Measurements from ENCODE around the gene NPL.

NPL gene

GRCh38 chr1:182855911-182856310 lies 66.3 kb downstream of the NPL start:
- Histone ChIP-seq H3K9ac (ENCODE audit: low read length) (no peak overlapping the region), H3K36me3 (replicated peaks; ENCODE audit: low read depth, low read length) (peaks cover 94% of the 10 kb centered on the region), H3K27ac (ENCODE audit: low read length) (no peak overlapping the region)

GRCh38 chr1:182857212-182857611 lies 67.6 kb downstream of the NPL start:
- Histone ChIP-seq H3K9ac (ENCODE audit: low read length) (no peak overlapping the region), H4K20me1 (ENCODE audit: insufficient read depth, low read length) (peaks cover 40% of the 10 kb centered on the region), H3K79me2 (ENCODE audit: low read length) (peaks cover 93% of the 10 kb centered on the region), H3K9me3 (ENCODE audit: insufficient read depth, low read length) (no peaks in the 10 kb centered on the region), H3K36me3 (replicated peaks; ENCODE audit: low read depth, low read length) (peaks cover 93% of the 10 kb centered on the region), H3K27ac (ENCODE audit: low read length) (no peak overlapping the region), H3K4me1 (ENCODE audit: low read length) (no peaks in the 10 kb centered on the region), H3K4me3 (ENCODE audit: low read length) (no peak overlapping the region), H3K4me2 (ENCODE audit: low read length) (no peak overlapping the region), H3K27me3 (ENCODE audit: low read depth, low read length) (no peaks in the 10 kb centered on the region), H2AFZ (ENCODE audit: low read depth, low read length) (no peak overlapping the region)
- no peak for TF ChIP-seq EZH2phosphoT487 (IDR thresholded peaks at IDR 0.05; ENCODE audit: low read depth)
- no peak for TF ChIP-seq CTCF (IDR thresholded peaks at IDR 0.05; ENCODE audit: low read depth, low read length)

More at GRCh38 chr1:182855911-182856310, 66.3 kb downstream of the NPL start:
- Histone ChIP-seq H4K20me1 (ENCODE audit: insufficient read depth, low read length) (peaks cover 53% of the 10 kb centered on the region), H3K4me1 (ENCODE audit: low read length) (peaks cover 6% of the 10 kb centered on the region; the same call in 1 of the 2 replicates), H3K27me3 (ENCODE audit: low read depth, low read length) (no peaks in the 10 kb centered on the region), H3K79me2 (ENCODE audit: low read length) (peaks cover 95% of the 10 kb centered on the region), H3K4me2 (ENCODE audit: low read length) (no peak overlapping the region), H3K4me3 (ENCODE audit: low read length) (no peak overlapping the region), H2AFZ (ENCODE audit: low read depth, low read length) (no peak overlapping the region), H3K9me3 (ENCODE audit: insufficient read depth, low read length) (no peaks in the 10 kb centered on the region)
- TF ChIP-seq CTCF (IDR thresholded peaks at IDR 0.05; ENCODE audit: low read depth, low read length) (no peak), EZH2phosphoT487 (IDR thresholded peaks at IDR 0.05; ENCODE audit: low read depth) (no peak)

- Histone ChIP-seq H3K4me2 (ENCODE audit: low read length) (no peak overlapping the region), H3K9ac (ENCODE audit: low read length) (no peak overlapping the region), H3K9me3 (ENCODE audit: insufficient read depth, low read length) (no peaks in the 10 kb centered on the region), H2AFZ (ENCODE audit: low read depth, low read length) (no peak overlapping the region), H3K36me3 (replicated peaks; ENCODE audit: low read depth, low read length) (peaks cover 93% of the 10 kb centered on the region), H3K4me1 (ENCODE audit: low read length) (no peaks in the 10 kb centered on the region), H3K4me3 (ENCODE audit: low read length) (no peak overlapping the region), H3K27ac (ENCODE audit: low read length) (no peak overlapping the region), H4K20me1 (ENCODE audit: insufficient read depth, low read length) (peaks cover 35% of the 10 kb centered on the region), H3K79me2 (ENCODE audit: low read length) (peaks cover 87% of the 10 kb centered on the region), H3K27me3 (ENCODE audit: low read depth, low read length) (no peaks in the 10 kb centered on the region)
- TF ChIP-seq EZH2phosphoT487 (IDR thresholded peaks at IDR 0.05; ENCODE audit: low read depth): no peak
- no peak for TF ChIP-seq CTCF (IDR thresholded peaks at IDR 0.05; ENCODE audit: low read depth, low read length)
These were observed 71.1 kb downstream of the NPL start for GRCh38 chr1:182860658-182861057.

GRCh38 chr1:182861994-182862393 lies 72.4 kb downstream of the NPL start:
- no peak overlapping the region for H3K4me2 ChIP-seq (ENCODE audit: low read length)
- H3K9me3 ChIP-seq (ENCODE audit: insufficient read depth, low read length): no peaks in the 10 kb centered on the region
- no peaks in the 10 kb centered on the region for H3K27me3 ChIP-seq (ENCODE audit: low read depth, low read length)
- H3K36me3 ChIP-seq (replicated peaks; ENCODE audit: low read depth, low read length): peaks cover 93% of the 10 kb centered on the region
- no peak overlapping the region for H3K27ac ChIP-seq (ENCODE audit: low read length)
- H3K4me1 ChIP-seq (ENCODE audit: low read length): no peaks in the 10 kb centered on the region
- no peak overlapping the region for H3K9ac ChIP-seq (ENCODE audit: low read length)
- peaks cover 27% of the 10 kb centered on the region for H4K20me1 ChIP-seq (ENCODE audit: insufficient read depth, low read length)
- H3K79me2 ChIP-seq (ENCODE audit: low read length): peaks cover 83% of the 10 kb centered on the region
- H3K4me3 ChIP-seq (ENCODE audit: low read length): no peak overlapping the region
- H2AFZ ChIP-seq (ENCODE audit: low read depth, low read length): no peak overlapping the region
- TF ChIP-seq CTCF (IDR thresholded peaks at IDR 0.05; ENCODE audit: low read depth, low read length): no peak

Measured in OCI-LY3 (cell line).